CD8-positive, alpha-beta memory T cell (primary cell): Measurements from ENCODE around the gene KRTAP10-12. TPM values are rescaled to one million over a fixed set of nuclear protein-coding genes. Genes with fewer than 3 reads are reported as not detected.

Source experiments
- CTCF ChIA-PET: fragments of 350-600 bp; sonication (Branson Sonifier 250); formaldehyde crosslinking; loops from one replicate; lab custom pipeline; 2021; ENCODE audit warnings: antibody characterized with exemption; lab: Charles Lee
- POLR2A ChIA-PET: fragments of 350-600 bp; sonication (Branson Sonifier 250); formaldehyde crosslinking; loops from one replicate; lab custom pipeline; 2021; ENCODE audit warnings: antibody characterized with exemption; lab: Charles Lee
- DNase-seq, 5 donors: peaks; one replicate each; pipeline versions ENCODE4 v3.0.0 to v3.0.0-alpha.2; 2020 to 2022; ENCODE audit warnings: mixed read lengths in 1 of 5
- H3K27ac ChIP-seq: one replicate; pipeline ENCODE4 v1.7.0; 2013; ENCODE audit warnings: low read depth, mild to moderate bottlenecking, low read length, moderate library complexity
- H3K27me3 ChIP-seq: 2 replicates; pipeline ENCODE4 v1.7.0; 2013; ENCODE audit warnings: low read length, mild to moderate bottlenecking; ENCODE audit not compliant: insufficient read depth, poor library complexity, severe bottlenecking
- H3K36me3 ChIP-seq: 2 replicates; pipeline ENCODE4 v1.7.0; 2013; ENCODE audit warnings: mild to moderate bottlenecking, low read length, moderate library complexity; ENCODE audit not compliant: insufficient read depth
- H3K4me1 ChIP-seq: 2 replicates; pipeline ENCODE4 v1.7.0; 2013; ENCODE audit warnings: mild to moderate bottlenecking, low read length, moderate library complexity; ENCODE audit not compliant: insufficient read depth
- H3K4me3 ChIP-seq: 2 replicates; pipeline ENCODE4 v1.7.0; 2013; ENCODE audit warnings: mild to moderate bottlenecking, low read length
- H3K9me3 ChIP-seq: 2 replicates; pipeline ENCODE4 v1.7.0; 2013; ENCODE audit warnings: mild to moderate bottlenecking, low read length
- H3K27ac Mint-ChIP-seq, 8 donors: one replicate each; pipeline ENCODE4 v1.8.0; 2020 to 2021; ENCODE audit warnings: mixed read lengths in 8 of 8, mild to moderate bottlenecking in 6 of 8, inconsistent platforms in 3 of 8, moderate library complexity in 3 of 8
- H3K27me3 Mint-ChIP-seq, 2 donors: one replicate each; pipeline ENCODE4 v1.8.0; 2020 to 2021; ENCODE audit warnings: mixed read lengths in 2 of 2, mild to moderate bottlenecking in 1 of 2, moderate library complexity in 1 of 2
- H3K36me3 Mint-ChIP-seq, 3 donors: one replicate each; pipeline ENCODE4 v1.8.0; 2020 to 2021; ENCODE audit warnings: mixed read lengths in 3 of 3, inconsistent platforms in 1 of 3, mild to moderate bottlenecking in 1 of 3
- H3K4me1 Mint-ChIP-seq, 3 donors: one replicate each; pipeline ENCODE4 v1.8.0; 2020 to 2021; ENCODE audit warnings: mixed read lengths in 3 of 3, inconsistent platforms in 1 of 3, mild to moderate bottlenecking in 1 of 3
- H3K4me3 Mint-ChIP-seq, 7 donors: one replicate each; pipeline ENCODE4 v1.8.0; 2020 to 2021; ENCODE audit warnings: mixed read lengths in 7 of 7, mild to moderate bottlenecking in 6 of 7, moderate library complexity in 4 of 7, inconsistent platforms in 2 of 7
- H3K9me3 Mint-ChIP-seq, 5 donors: one replicate each; pipeline ENCODE4 v1.8.0; 2020 to 2022; ENCODE audit warnings: mixed read lengths in 5 of 5, mild to moderate bottlenecking in 3 of 5, moderate library complexity in 2 of 5, inconsistent platforms in 1 of 5
- polyA plus RNA-seq: library from polyadenylated mRNA; unstranded; fragments of 300-500 nt; fragmentation: Illumina TruSeq; gene quantifications from one replicate; pipeline ENCODE4 v1.2.3, GENCODE V29; 2021
- total RNA-seq, 2 experiments: library from RNA; stranded (reverse); gene quantifications; one replicate each; pipeline ENCODE4 v1.2.3, GENCODE V29; 2021

KRTAP10-12 gene
- total and polyA plus RNA-seq, 3 experiments from 2014 or later = not detected

- H3K9me3 Mint-ChIP-seq = peaks cover 11 to 25% (median 14%) of the 10 kb centered on the region in 5 donors
- POLR2A ChIA-PET = interaction anchor here (0.7 to 1.3 kb wide), 2 partner anchors 34 to 274 kb away, joined by 4 to 6 read pairs; no protein-coding TSS in a partner anchor
- no peaks in the 10 kb centered on the region for H3K36me3 ChIP-seq
- H3K27ac Mint-ChIP-seq = peak overlapping the region; percentile 84 to 98 (median 95)
- H3K9me3 ChIP-seq = peaks cover 9% of the 10 kb centered on the region
- no peak overlapping the region for H3K4me3 Mint-ChIP-seq
- CTCF ChIA-PET = interaction anchor here (1.3 kb wide), 1 partner anchor 34 kb away, joined by 5 read pairs; no protein-coding TSS in a partner anchor
- peaks cover 3 to 14% (median 13%) of the 10 kb centered on the region in 3 donors for H3K36me3 Mint-ChIP-seq
- H3K4me3 ChIP-seq = no peak overlapping the region
- H3K4me1 ChIP-seq = peaks cover 48% of the 10 kb centered on the region
- H3K27ac ChIP-seq = no peak overlapping the region
- H3K27me3 ChIP-seq = no peaks in the 10 kb centered on the region
- peaks cover 43 to 58% (median 54%) of the 10 kb centered on the region in 3 donors for H3K4me1 Mint-ChIP-seq
- DNase-seq = peak in 1 of 5 donors; percentile 20
- peaks cover 0 to 2% of the 10 kb centered on the region in 2 donors for H3K27me3 Mint-ChIP-seq
Observed at GRCh38 chr21:44653123-44653522, 43.8 kb upstream of the KRTAP10-12 start.

GRCh38 chr21:44653656-44654575, 43.1 kb upstream of the KRTAP10-12 start:
- Histone ChIP-seq H3K27me3 (no peaks in the 10 kb centered on the region), H3K9me3 (peaks cover 9% of the 10 kb centered on the region), H3K4me3 (no peak overlapping the region), H3K27ac (no peak overlapping the region), H3K4me1 (peaks cover 56% of the 10 kb centered on the region), H3K36me3 (no peaks in the 10 kb centered on the region)
- Mint-ChIP-seq H3K4me1 (peaks cover 51 to 66% (median 62%) of the 10 kb centered on the region in 3 donors), H3K36me3 (peaks cover 3 to 14% (median 13%) of the 10 kb centered on the region in 3 donors), H3K9me3 (peaks cover 11 to 25% (median 14%) of the 10 kb centered on the region in 5 donors), H3K27me3 (peaks cover 0 to 4% of the 10 kb centered on the region in 2 donors), H3K4me3 (peak overlapping the region; percentile 55 to 79 (median 71)), H3K27ac (peak overlapping the region; percentile 84 to 98 (median 95))
- POLR2A ChIA-PET = interaction anchor here (0.7 to 1.3 kb wide), 2 partner anchors 35 to 274 kb away, joined by 4 to 6 read pairs; no protein-coding TSS in a partner anchor
- CTCF ChIA-PET = interaction anchor here (1.1 to 1.3 kb wide), 2 partner anchors 35 to 143 kb away, joined by 3 to 5 read pairs; no protein-coding TSS in a partner anchor
- DNase-seq = peak; percentile 56 to 88 (median 85)

- H3K36me3 ChIP-seq = no peaks in the 10 kb centered on the region
- no peak within 1 kb of the TSS for H3K27ac ChIP-seq
- Mint-ChIP-seq H3K4me1 (peaks cover 59 to 74% (median 70%) of the 10 kb centered on the region in 3 donors), H3K27ac (peak within 1 kb of the TSS; percentile 84 to 98 (median 95)), H3K36me3 (peaks cover 3 to 14% (median 13%) of the 10 kb centered on the region in 3 donors), H3K27me3 (peaks cover 0 to 4% of the 10 kb centered on the region in 2 donors), H3K4me3 (peak within 1 kb of the TSS; percentile 64 to 79 (median 71)), H3K9me3 (peaks cover 11 to 25% (median 14%) of the 10 kb centered on the region in 5 donors)
- POLR2A ChIA-PET = interaction anchor here (0.8 kb wide), 1 partner anchor 27 kb away, joined by 3 read pairs; no protein-coding TSS in a partner anchor
- no peaks in the 10 kb centered on the region for H3K27me3 ChIP-seq
- DNase-seq = peak in 1 of 5 donors; percentile 64
- H3K9me3 ChIP-seq = peaks cover 9% of the 10 kb centered on the region
- H3K4me1 ChIP-seq = peaks cover 63% of the 10 kb centered on the region
- CTCF ChIA-PET = interaction anchor here (0.9 to 1.1 kb wide), 2 partner anchors 88 to 144 kb away, joined by 3 read pairs; no protein-coding TSS in a partner anchor
- no peak within 1 kb of the TSS for H3K4me3 ChIP-seq
Observed at GRCh38 chr21:44654576-44655175, 42.3 kb upstream of the KRTAP10-12 start, which contains the start of gene KRTAP12-4. Gene KRTAP12-4, minus strand, starts transcription at chr21:44654659. Its CDS starts 45 bp downstream, at chr21:44654614.

GRCh38 chr21:44656868-44657267, 40.1 kb upstream of the KRTAP10-12 start:
- Histone ChIP-seq H3K4me3 (peak overlapping the region; percentile 49), H3K27me3 (no peaks in the 10 kb centered on the region), H3K27ac (peak overlapping the region; percentile 67), H3K36me3 (no peaks in the 10 kb centered on the region), H3K4me1 (peaks cover 68% of the 10 kb centered on the region), H3K9me3 (peaks cover 9% of the 10 kb centered on the region)
- peak overlapping the region; percentile 91 to 99 (median 96) for H3K27ac Mint-ChIP-seq
- H3K4me3 Mint-ChIP-seq = peak overlapping the region; percentile 37 to 85 (median 67)
- peaks cover 4 to 18% (median 13%) of the 10 kb centered on the region in 3 donors for H3K36me3 Mint-ChIP-seq
- POLR2A ChIA-PET = interaction anchor here (0.7 to 1.8 kb wide), 6 partner anchors 12 to 145 kb away, joined by 3 to 23 read pairs (median 4); partner anchors contain the start of gene UBE2G2
- DNase-seq = no peak
- H3K4me1 Mint-ChIP-seq = peaks cover 67 to 77% (median 72%) of the 10 kb centered on the region in 3 donors
- CTCF ChIA-PET = interaction anchor here (0.7 to 2.1 kb wide), 8 partner anchors 27 to 146 kb away, joined by 3 to 11 read pairs (median 4); no protein-coding TSS in a partner anchor
- peaks cover 0 to 4% of the 10 kb centered on the region in 2 donors for H3K27me3 Mint-ChIP-seq
- peaks cover 11 to 25% (median 15%) of the 10 kb centered on the region in 5 donors for H3K9me3 Mint-ChIP-seq

- Mint-ChIP-seq H3K9me3 (peaks cover 11 to 31% (median 16%) of the 10 kb centered on the region in 5 donors), H3K4me3 (peak within 1 kb of the TSS; percentile 37 to 85 (median 71)), H3K27me3 (peaks cover 0 to 6% of the 10 kb centered on the region in 2 donors), H3K27ac (peak within 1 kb of the TSS; percentile 91 to 99 (median 96)), H3K36me3 (peaks cover 8 to 18% (median 13%) of the 10 kb centered on the region in 3 donors), H3K4me1 (peaks cover 67 to 74% (median 72%) of the 10 kb centered on the region in 3 donors)
- peak; percentile 48 to 91 (median 83) for DNase-seq
- H3K9me3 ChIP-seq = peaks cover 9% of the 10 kb centered on the region
- H3K36me3 ChIP-seq = no peaks in the 10 kb centered on the region
- peak within 1 kb of the TSS; percentile 67 for H3K27ac ChIP-seq
- no peaks in the 10 kb centered on the region for H3K27me3 ChIP-seq
- H3K4me3 ChIP-seq = peak within 1 kb of the TSS; percentile 49
- POLR2A ChIA-PET = interaction anchor here (0.6 to 1.8 kb wide), 11 partner anchors 13 to 269 kb away, joined by 3 to 23 read pairs (median 3); partner anchors contain the start of gene UBE2G2
- CTCF ChIA-PET = interaction anchor here (0.7 to 2.1 kb wide), 11 partner anchors 9 to 148 kb away, joined by 3 to 11 read pairs (median 3); partner anchors contain the start of gene KRTAP12-1
- peaks cover 68% of the 10 kb centered on the region for H3K4me1 ChIP-seq
Observed at GRCh38 chr21:44657635-44658540, 39.1 kb upstream of the KRTAP10-12 start, which contains the start of gene KRTAP12-3. Gene KRTAP12-3, plus strand, starts transcription at chr21:44657932. Its CDS starts 48 bp downstream, at chr21:44657980.

- Histone ChIP-seq H3K27ac (peak overlapping the region; percentile 67), H3K36me3 (no peaks in the 10 kb centered on the region), H3K4me1 (peaks cover 64% of the 10 kb centered on the region), H3K27me3 (no peaks in the 10 kb centered on the region), H3K9me3 (peaks cover 9% of the 10 kb centered on the region), H3K4me3 (peak overlapping the region; percentile 38)
- Mint-ChIP-seq H3K4me1 (peaks cover 63 to 68% (median 66%) of the 10 kb centered on the region in 3 donors), H3K27me3 (peaks cover 0 to 6% of the 10 kb centered on the region in 2 donors), H3K4me3 (peak overlapping the region; percentile 37 to 85 (median 71)), H3K9me3 (peaks cover 11 to 33% (median 18%) of the 10 kb centered on the region in 5 donors), H3K27ac (peak overlapping the region; percentile 91 to 99 (median 96)), H3K36me3 (peaks cover 8 to 18% (median 13%) of the 10 kb centered on the region in 3 donors)
- no peak for DNase-seq
- POLR2A ChIA-PET = interaction anchor here (1.7 to 1.8 kb wide), 2 partner anchors 40 to 143 kb away, joined by 4 to 23 read pairs; partner anchors contain the start of gene UBE2G2
- CTCF ChIA-PET = interaction anchor here (0.9 to 2.1 kb wide), 8 partner anchors 9 to 148 kb away, joined by 3 to 11 read pairs (median 4); partner anchors contain the start of gene KRTAP12-1
Observed at GRCh38 chr21:44658541-44658910, 38.4 kb upstream of the KRTAP10-12 start.
